Activated CD8-positive, alpha-beta memory T cell treated with anti-CD3 and anti-CD28 coated beads, Interleukin-2, amount 50 U/mL, for 4 hours (primary cell): ENCODE data around the gene DNTT.

ENCODE experiments used
- DNase-seq: peaks from one replicate; pipeline ENCODE4 v3.0.0-alpha.2; 2020

Gene DNTT

DNA sequence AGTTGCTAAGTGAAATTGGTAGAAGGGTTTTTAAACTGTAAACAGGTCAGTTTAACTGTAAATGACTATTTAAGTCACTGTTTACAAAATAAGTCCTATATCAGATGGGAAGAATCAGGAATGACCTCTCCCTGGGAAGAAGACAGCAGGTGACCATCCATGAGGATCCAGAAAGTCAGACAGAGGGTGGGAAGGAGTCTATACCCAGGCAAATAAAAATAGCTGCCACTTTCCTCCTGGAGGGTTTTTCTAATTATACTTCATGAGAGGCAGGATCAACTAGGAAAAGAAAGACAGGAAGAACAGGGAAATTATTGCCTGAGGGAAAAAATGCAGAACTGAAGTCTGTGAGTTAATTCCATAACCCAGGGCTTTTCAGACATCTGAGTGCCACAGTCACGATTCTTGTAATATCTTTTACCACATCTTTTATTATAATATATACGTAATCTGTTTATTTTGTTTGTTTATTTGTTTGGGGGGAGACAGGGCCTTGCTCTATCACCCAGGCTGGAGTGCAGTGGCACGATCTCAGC lies 7.0 kb downstream of the DNTT start:
- no peak for DNase-seq

DNA sequence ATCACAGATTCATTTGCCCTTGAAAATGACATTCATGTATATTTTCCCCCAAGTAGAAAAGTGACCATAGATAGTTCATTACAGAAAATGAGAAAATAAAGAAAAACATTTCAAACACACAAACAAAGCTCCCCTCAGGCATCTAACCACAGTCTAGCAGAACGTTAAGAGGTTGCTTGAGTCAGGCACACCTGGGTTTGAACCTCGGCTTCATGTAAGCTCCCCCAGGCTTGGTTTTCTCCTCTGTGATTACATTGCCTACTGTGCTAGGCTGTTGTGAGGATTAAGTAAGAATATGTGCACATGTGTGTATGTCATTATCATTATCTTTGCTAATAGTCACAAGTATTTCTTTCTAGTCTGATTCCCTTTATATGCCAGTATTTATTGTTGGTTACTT lies 9.1 kb downstream of the DNTT start:
- no peak for DNase-seq

- no peak for DNase-seq
Measured at GRCh38 chr10:96317067-96317833, 13.0 kb downstream of the DNTT start.

DNA sequence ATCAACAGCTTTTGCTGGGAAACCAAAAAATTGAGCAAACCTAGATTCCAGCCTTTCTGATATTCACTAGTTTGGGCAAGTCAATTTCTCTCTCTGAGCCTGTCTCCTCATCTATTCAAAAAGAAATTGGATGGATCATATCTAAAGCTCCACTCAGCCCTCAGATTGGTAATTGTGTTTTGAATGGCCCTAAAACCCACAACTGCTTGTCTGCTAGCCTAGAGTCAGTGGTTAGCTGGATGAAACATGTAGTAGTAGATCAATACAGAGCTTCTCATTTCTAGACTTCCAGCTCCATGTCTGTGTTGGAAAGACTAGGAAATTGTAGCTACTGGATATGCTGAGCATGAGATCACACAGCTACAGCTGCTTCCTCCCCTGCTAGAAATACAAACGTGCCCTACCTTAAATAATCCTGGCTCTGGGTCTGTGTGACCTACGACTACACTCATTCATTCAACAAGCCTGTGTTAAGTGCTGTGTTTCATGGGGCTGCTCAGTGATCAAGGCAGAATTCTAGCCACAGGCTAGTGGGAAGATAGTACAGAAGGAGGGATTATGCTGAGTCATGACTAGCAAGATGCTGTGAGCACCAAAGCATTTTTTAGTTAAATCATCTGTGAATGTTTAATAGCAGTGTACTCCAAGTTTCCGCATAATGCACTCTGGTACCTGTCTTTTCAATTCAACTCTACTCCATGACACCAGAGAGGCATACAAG lies 15.7 kb downstream of the DNTT start:
- DNase-seq: no peak

- DNase-seq: no peak
Measured at GRCh38 chr10:96321822-96322221, 17.6 kb downstream of the DNTT start.

GRCh38 chr10:96322275-96322674 lies 18.0 kb downstream of the DNTT start:
- DNase-seq: no peak

- DNase-seq: no peak
Measured at GRCh38 chr10:96324447-96324846, 20.2 kb downstream of the DNTT start.

- DNase-seq: no peak
Measured at GRCh38 chr10:96325719-96326373, 21.6 kb downstream of the DNTT start.

GRCh38 chr10:96327462-96327861 lies 23.2 kb downstream of the DNTT start:
- no peak for DNase-seq

- DNase-seq: no peak
Measured at GRCh38 chr10:96333101-96333500, 28.9 kb downstream of the DNTT start.

GRCh38 chr10:96334616-96335526 lies 30.6 kb downstream of the DNTT start:
- no peak for DNase-seq

GRCh38 chr10:96337106-96337505 lies 32.9 kb downstream of the DNTT start:
- DNase-seq: no peak

DNA sequence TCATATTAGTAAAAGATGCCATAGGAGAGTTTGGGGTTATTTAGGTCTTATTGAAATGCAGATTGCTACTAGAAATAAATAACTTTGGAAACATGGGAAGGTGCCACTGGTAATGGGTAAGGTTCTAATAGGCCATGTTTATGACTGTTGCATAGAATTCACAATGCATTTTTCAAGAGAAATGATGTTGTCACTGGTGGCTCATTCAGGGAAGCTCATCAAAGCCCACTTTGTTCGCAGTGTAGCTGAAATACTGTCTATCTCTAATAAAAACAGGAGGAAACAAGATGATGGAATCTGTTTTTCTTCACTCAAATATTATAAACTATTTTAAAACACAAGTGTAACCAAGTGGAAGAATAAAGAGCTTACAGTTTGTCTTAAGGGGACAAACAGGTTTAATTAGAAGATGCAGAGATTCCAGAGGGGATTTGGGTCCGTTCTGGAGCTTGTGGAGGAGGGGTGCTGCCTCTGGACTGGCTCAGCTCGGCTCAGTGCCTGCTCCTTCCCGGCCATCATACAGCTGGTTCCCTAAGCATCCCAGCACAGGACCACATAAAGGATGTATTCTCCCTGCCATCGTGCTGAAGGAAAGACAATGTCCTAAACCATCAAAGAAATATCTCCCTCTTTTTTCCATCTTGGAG lies 34.2 kb downstream of the DNTT start:
- DNase-seq: no peak

GRCh38 chr10:96339383-96339782 lies 35.1 kb downstream of the DNTT start:
- DNase-seq: no peak

DNA sequence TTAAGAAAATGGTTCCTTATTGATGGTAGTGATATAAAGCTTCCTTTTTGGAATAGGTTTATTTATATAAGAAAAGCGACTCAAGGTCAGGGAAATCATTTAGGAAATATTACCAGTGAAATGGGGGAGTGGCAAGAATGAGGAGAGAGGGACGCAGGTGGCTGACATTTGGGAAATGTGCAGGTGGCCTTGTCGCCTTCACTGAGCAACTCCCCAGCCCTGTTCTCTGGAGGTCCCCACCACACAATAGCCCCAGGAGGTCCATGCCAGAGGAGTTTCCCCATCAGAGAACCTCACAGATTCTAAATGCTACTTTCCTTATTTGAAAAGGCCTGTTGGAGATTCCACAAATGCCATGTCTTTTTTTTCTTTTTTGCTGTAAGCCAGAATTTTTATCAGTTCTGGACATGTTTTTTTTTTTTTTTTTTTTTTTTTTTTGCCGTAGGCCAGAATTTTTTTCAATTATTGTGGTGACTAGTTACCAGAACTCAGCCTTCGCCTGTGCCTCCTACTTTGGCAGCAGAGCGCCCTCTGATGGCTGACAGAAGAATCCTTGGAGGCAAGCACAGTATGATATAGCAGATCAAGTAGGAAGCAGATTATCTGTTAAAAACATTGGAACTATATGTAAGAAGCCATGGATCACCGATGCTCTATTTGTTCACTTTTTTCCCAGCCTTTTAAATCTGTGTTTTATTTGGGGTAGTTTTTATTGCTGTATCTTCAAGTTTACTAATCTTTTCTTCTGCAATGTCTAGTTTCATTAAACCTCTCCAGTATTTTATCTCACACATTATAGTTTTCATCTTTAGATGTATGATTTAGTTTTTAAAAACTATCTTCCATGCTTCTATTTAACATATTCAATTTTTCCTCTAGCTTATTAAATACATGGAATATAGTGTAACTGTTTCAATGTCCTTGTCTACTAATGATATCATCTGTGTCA lies 36.0 kb downstream of the DNTT start:
- DNase-seq: peak; percentile 35

- DNase-seq: no peak
Measured at GRCh38 chr10:96341219-96342182, 37.3 kb downstream of the DNTT start.

DNA sequence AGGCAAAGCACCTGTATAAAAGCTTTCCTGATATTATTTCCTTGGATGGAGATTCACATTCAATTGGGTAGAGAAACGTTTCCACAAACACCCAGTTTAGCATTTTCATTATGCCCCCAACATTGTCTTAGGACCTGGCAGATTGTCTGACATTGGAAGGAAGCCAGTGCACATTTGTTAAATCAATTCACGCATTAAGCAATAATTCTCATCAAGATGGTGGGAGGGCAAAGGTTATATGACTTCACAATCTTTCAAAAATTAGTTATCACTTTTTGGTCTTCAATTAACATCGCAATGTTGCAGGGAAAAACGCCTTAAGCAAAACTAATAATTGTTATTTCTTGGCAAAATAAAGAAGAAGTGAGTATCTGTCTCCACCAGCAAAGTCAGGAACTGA lies 38.2 kb downstream of the DNTT start:
- DNase-seq: no peak

GRCh38 chr10:96344178-96344577 lies 39.9 kb downstream of the DNTT start:
- no peak for DNase-seq

DNA sequence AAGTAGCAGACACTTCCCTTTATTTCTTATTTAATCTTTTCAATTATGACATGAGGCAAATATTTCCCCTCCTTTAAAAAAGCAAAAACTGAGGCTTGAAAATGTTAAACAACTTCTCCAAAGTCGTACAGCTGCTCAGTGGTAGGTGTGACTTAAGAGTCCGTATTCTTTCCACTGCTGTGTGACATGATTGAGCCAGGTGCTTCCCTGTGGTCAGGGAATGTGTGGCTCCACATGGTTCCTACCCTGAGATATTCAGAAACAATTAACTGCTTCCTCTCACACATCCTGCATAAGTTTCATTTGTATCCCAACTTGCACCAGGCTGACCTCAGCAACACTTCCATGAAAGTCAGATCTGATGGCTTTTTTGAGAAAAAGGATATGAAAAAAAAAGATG lies 41.0 kb downstream of the DNTT start:
- DNase-seq: no peak

DNA sequence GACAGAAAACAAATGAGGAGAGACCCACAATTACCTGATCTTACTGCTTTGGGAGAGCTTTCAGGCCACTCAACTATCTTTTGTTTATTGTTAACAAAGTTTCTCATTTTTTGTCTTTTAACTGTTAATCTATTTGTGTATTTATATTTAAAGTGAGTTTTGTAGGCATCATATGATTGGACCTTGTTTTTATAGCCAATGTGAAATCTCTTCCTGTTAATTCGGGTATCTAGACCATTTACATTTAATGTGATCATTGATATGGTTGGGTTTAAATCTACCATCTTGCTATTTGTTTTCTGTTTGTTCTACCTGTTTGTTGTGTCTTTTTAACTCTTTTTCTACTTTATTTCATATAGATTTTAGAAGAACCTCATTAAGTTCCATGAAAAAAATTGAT lies 42.1 kb downstream of the DNTT start:
- no peak for DNase-seq
